H9 (cell line): Measurements from ENCODE around the gene PHAF1. TPM values are rescaled to one million over a fixed set of nuclear protein-coding genes. Genes with fewer than 3 reads are reported as not detected.

Experiments used
- DNase-seq: peaks from one replicate; pipeline ENCODE4 v3.0.0-alpha.2; 2017
- H2AFZ ChIP-seq: one replicate; pipeline ENCODE4 v1.6.1; 2013; ENCODE audit warnings: mild to moderate bottlenecking, low read length, control low read depth, moderate library complexity
- H2AK5ac ChIP-seq: 2 replicates; pipeline ENCODE4 v1.6.1; 2013; ENCODE audit warnings: low read length, control low read depth, mixed read lengths; ENCODE audit not compliant: insufficient read length
- H2BK120ac ChIP-seq: one replicate; pipeline ENCODE4 v1.6.1; 2013; ENCODE audit warnings: low read depth, mild to moderate bottlenecking, low read length, control low read depth, inconsistent platforms; ENCODE audit not compliant: poor library complexity, severe bottlenecking
- H2BK12ac ChIP-seq: 2 replicates; pipeline ENCODE4 v1.6.1; 2013; ENCODE audit warnings: low read length, control low read depth, mixed read lengths, low read depth; ENCODE audit not compliant: insufficient read length
- H2BK15ac ChIP-seq: 2 replicates; pipeline ENCODE4 v1.6.1; 2013; ENCODE audit warnings: low read depth, low read length, control low read depth
- H2BK20ac ChIP-seq: one replicate; pipeline ENCODE4 v1.6.1; 2013; ENCODE audit warnings: low read depth, mild to moderate bottlenecking, low read length, control low read depth, inconsistent platforms; ENCODE audit not compliant: poor library complexity, severe bottlenecking
- H2BK5ac ChIP-seq: 2 replicates; pipeline ENCODE4 v1.6.1; 2013; ENCODE audit warnings: low read length, control low read depth, mixed read lengths; ENCODE audit not compliant: insufficient read length
- H3K14ac ChIP-seq: 2 replicates; pipeline ENCODE4 v1.6.1; 2013; ENCODE audit warnings: low read length, control low read depth; ENCODE audit not compliant: insufficient read depth
- H3K18ac ChIP-seq: 2 replicates; pipeline ENCODE4 v1.6.1; 2013; ENCODE audit warnings: low read depth, mild to moderate bottlenecking, mixed read lengths, low read length, control low read depth; ENCODE audit not compliant: insufficient read length
- H3K23ac ChIP-seq: 2 replicates; pipeline ENCODE4 v1.6.1; 2013; ENCODE audit warnings: low read length, control low read depth, mixed read lengths, low read depth; ENCODE audit not compliant: insufficient read length
- H3K23me2 ChIP-seq: 2 replicates; pipeline ENCODE4 v1.6.1; 2013; ENCODE audit warnings: low read depth, mild to moderate bottlenecking, mixed read lengths, low read length, control low read depth; ENCODE audit not compliant: insufficient read length, poor library complexity, severe bottlenecking
- H3K27ac ChIP-seq: 2 replicates; pipeline ENCODE4 v1.5.1; 2013; ENCODE audit warnings: low read length, control low read depth, mixed read lengths, low read depth; ENCODE audit not compliant: insufficient read length
- H3K27me3 ChIP-seq: 2 replicates; pipeline ENCODE4 v1.6.1; 2013; ENCODE audit warnings: low read length, control low read depth, inconsistent platforms; ENCODE audit not compliant: insufficient read depth
- H3K4ac ChIP-seq: 2 replicates; pipeline ENCODE4 v1.6.1; 2013; ENCODE audit warnings: low read depth, mild to moderate bottlenecking, control low read depth, inconsistent platforms, low read length, moderate library complexity
- H3K4me1 ChIP-seq: 2 replicates; pipeline ENCODE4 v1.6.1; 2013; ENCODE audit warnings: low read length, control low read depth, inconsistent platforms; ENCODE audit not compliant: insufficient read depth
- H3K4me2 ChIP-seq: 2 replicates; pipeline ENCODE4 v1.6.1; 2013; ENCODE audit warnings: low read length, control low read depth, mixed read lengths; ENCODE audit not compliant: insufficient read length, insufficient read depth
- H3K56ac ChIP-seq: 2 replicates; pipeline ENCODE4 v1.6.1; 2013; ENCODE audit warnings: low read depth, mild to moderate bottlenecking, mixed read lengths, low read length, control low read depth; ENCODE audit not compliant: insufficient read length
- H3K79me1 ChIP-seq: 2 replicates; pipeline ENCODE4 v1.6.1; 2013; ENCODE audit warnings: low read depth, mild to moderate bottlenecking, moderate library complexity, low read length, control low read depth, inconsistent platforms; ENCODE audit not compliant: insufficient read depth, poor library complexity, severe bottlenecking
- H3K79me2 ChIP-seq: 2 replicates; pipeline ENCODE4 v1.6.1; 2013; ENCODE audit warnings: low read length, control low read depth, inconsistent platforms; ENCODE audit not compliant: insufficient read depth
- H3K9ac ChIP-seq: 2 replicates; pipeline ENCODE4 v1.6.1; 2013; ENCODE audit warnings: low read length, control low read depth, mixed read lengths; ENCODE audit not compliant: insufficient read length; ENCODE audit errors: extremely low read depth
- H3K9me3 ChIP-seq: one replicate; pipeline ENCODE4 v1.6.1; 2013; ENCODE audit warnings: low read depth, low read length, inconsistent platforms; ENCODE audit not compliant: control insufficient read depth
- H3T11ph ChIP-seq: one replicate; pipeline ENCODE4 v1.6.1; 2013; ENCODE audit warnings: mild to moderate bottlenecking, low read length, control low read depth, inconsistent platforms
- H4K20me1 ChIP-seq: one replicate; pipeline ENCODE4 v1.6.1; 2013; ENCODE audit not compliant: control insufficient read depth, insufficient read length, insufficient read depth
- H4K5ac ChIP-seq: 2 replicates; pipeline ENCODE4 v1.6.1; 2013; ENCODE audit warnings: low read depth, mild to moderate bottlenecking, mixed read lengths, low read length, control low read depth; ENCODE audit not compliant: insufficient read length
- H4K8ac ChIP-seq: replicated peaks from 2 replicates; pipeline ENCODE4 v1.6.1; 2013; ENCODE audit warnings: low read length, control low read depth, mixed read lengths, low read depth; ENCODE audit not compliant: insufficient read length
- H4K91ac ChIP-seq: 2 replicates; pipeline ENCODE4 v1.6.1; 2013; ENCODE audit warnings: low read depth, mild to moderate bottlenecking, moderate library complexity, mixed read lengths, low read length, control low read depth; ENCODE audit not compliant: insufficient read length
- H3K27ac Mint-ChIP-seq, 3 experiments: 2 replicates in 2 of 3; 3 replicates in 1 of 3; pipeline ENCODE4 v1.8.0; 2020 to 2021; ENCODE audit warnings: mixed read lengths in 3 of 3, mild to moderate bottlenecking in 1 of 3, moderate library complexity in 1 of 3
- H3K27me3 Mint-ChIP-seq: 2 replicates; pipeline ENCODE4 v1.8.0; 2021; ENCODE audit warnings: low read depth, mild to moderate bottlenecking, moderate library complexity, mixed read lengths
- H3K36me3 Mint-ChIP-seq, 3 experiments: 2 replicates in 2 of 3; 3 replicates in 1 of 3; pipeline ENCODE4 v1.8.0; 2020 to 2021; ENCODE audit warnings: low read depth in 3 of 3, mixed read lengths in 3 of 3; ENCODE audit not compliant: insufficient read depth in 1 of 3
- H3K4me1 Mint-ChIP-seq, 2 experiments: 2 replicates each; pipeline ENCODE4 v1.8.0; 2020; ENCODE audit warnings: mixed read lengths in 2 of 2
- H3K4me3 Mint-ChIP-seq, 2 experiments: 2 replicates in 1 of 2; 3 replicates in 1 of 2; pipeline ENCODE4 v1.8.0; 2020 to 2021; ENCODE audit warnings: mild to moderate bottlenecking in 2 of 2, mixed read lengths in 2 of 2, moderate library complexity in 1 of 2
- H3K9me3 Mint-ChIP-seq, 2 experiments: 2 replicates in 1 of 2; 3 replicates in 1 of 2; pipeline ENCODE4 v1.8.0; 2020; ENCODE audit warnings: mild to moderate bottlenecking in 2 of 2, mixed read lengths in 2 of 2, moderate library complexity in 1 of 2
- WGBS: extraction: QIAGEN DNeasy Blood & Tissue Kit; methylation state at CpG from one replicate; pipeline ENCODE4 v1.1.7; 2013; ENCODE audit warnings: missing lambda C conversion rate, low lambda C conversion rate, mixed read lengths; ENCODE audit not compliant: insufficient read length; ENCODE audit errors: extremely low coverage; 5-methylcytosine and 5-hydroxymethylcytosine counted together
- total RNA-seq: library from RNA; stranded (reverse); gene quantifications from 2 replicates; pipeline ENCODE4 v1.2.1, GENCODE V29; 2021
- TF ChIP-seq, protein P1 (sequence below): fragments of 200-600 bp; sonication (generic); conservative IDR thresholded peaks from 3 replicates; pipeline ENCODE4 v1.8.0; 2021; ENCODE audit warnings: antibody characterized with exemption, mild to moderate bottlenecking

PHAF1 gene
- total RNA-seq, 1 experiment from 2014 or later: 18.8 TPM

DNA sequence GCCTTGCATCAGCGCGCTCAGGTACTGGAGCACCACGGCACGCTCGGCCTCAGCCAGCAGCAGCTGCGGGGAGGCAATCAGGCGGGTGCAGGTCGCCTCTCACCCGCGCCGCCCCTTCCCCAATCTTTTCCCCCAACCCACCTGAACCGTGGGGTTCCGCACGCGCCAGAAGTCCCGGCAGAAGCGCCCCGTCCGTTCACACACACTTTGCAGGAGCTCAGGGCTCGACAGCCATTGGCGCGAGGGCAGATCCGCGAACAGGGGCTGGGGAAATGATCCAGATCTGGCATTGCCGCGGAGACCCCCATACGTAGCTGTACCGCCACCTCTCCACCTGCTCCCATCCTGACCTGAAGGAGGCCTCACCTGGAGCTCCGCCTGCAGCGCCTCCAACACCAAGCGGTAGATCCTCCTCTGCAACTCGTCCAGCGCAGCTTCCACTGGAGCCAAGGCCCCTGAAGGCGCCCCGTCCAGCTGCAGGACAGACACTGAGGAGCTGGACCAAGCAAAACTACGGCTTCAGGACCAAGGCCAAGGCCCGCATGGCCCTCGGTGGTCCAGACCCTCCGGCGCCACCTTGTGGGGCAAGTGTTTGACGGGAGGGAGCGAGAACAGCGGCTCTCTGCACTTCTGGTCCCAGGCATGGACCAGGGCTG, 75.4 kb downstream of the PHAF1 start:
- no peak overlapping the region for H2AFZ ChIP-seq
- H3K27me3 Mint-ChIP-seq: peaks cover 29% of the 10 kb centered on the region
- H4K8ac ChIP-seq: no peak overlapping the region
- no CpG with 5 or more reads among the region's 43 CpGs for WGBS
- H3K9me3 Mint-ChIP-seq: no peaks in the 10 kb centered on the region; a peak in 1 of 5 replicates
- no peak overlapping the region for H2BK5ac ChIP-seq
- no peak overlapping the region for H2BK120ac ChIP-seq
- H3K36me3 Mint-ChIP-seq: no peaks in the 10 kb centered on the region
- H2BK20ac ChIP-seq: no peak overlapping the region
- H3K27me3 ChIP-seq: peaks cover 4% of the 10 kb centered on the region; the same call in 1 of the 2 replicates
- no peak overlapping the region for H3K56ac ChIP-seq
- no peak overlapping the region for H3K4ac ChIP-seq
- H2AK5ac ChIP-seq: no peak overlapping the region
- no peak overlapping the region for H3K23ac ChIP-seq
- no peak overlapping the region for H3T11ph ChIP-seq
- H4K20me1 ChIP-seq: no peaks in the 10 kb centered on the region
- H3K27ac ChIP-seq: no peak overlapping the region
- peak; percentile 96 for DNase-seq
- no peak overlapping the region for H4K5ac ChIP-seq
- no peak overlapping the region for H3K27ac Mint-ChIP-seq
- peak overlapping the region; percentile 72 for H3K4me2 ChIP-seq
- no peaks in the 10 kb centered on the region for H3K79me1 ChIP-seq
- no peaks in the 10 kb centered on the region for H3K9me3 ChIP-seq
- H2BK15ac ChIP-seq: no peak overlapping the region
- H3K4me1 Mint-ChIP-seq: peaks cover 12 to 17% of the 10 kb centered on the region in 2 experiments
- H2BK12ac ChIP-seq: no peak overlapping the region
- H3K23me2 ChIP-seq: peaks cover 12% of the 10 kb centered on the region
- peaks cover 6% of the 10 kb centered on the region; the same call in 1 of the 2 replicates for H3K4me1 ChIP-seq
- H3K18ac ChIP-seq: no peak overlapping the region
- H3K9ac ChIP-seq: no peak overlapping the region
- no peak overlapping the region for H3K14ac ChIP-seq
- H3K79me2 ChIP-seq: no peaks in the 10 kb centered on the region
- peak overlapping the region; percentile 63 to 81 for H3K4me3 Mint-ChIP-seq
- no peak overlapping the region for H4K91ac ChIP-seq
- TF ChIP-seq, protein P1, sequence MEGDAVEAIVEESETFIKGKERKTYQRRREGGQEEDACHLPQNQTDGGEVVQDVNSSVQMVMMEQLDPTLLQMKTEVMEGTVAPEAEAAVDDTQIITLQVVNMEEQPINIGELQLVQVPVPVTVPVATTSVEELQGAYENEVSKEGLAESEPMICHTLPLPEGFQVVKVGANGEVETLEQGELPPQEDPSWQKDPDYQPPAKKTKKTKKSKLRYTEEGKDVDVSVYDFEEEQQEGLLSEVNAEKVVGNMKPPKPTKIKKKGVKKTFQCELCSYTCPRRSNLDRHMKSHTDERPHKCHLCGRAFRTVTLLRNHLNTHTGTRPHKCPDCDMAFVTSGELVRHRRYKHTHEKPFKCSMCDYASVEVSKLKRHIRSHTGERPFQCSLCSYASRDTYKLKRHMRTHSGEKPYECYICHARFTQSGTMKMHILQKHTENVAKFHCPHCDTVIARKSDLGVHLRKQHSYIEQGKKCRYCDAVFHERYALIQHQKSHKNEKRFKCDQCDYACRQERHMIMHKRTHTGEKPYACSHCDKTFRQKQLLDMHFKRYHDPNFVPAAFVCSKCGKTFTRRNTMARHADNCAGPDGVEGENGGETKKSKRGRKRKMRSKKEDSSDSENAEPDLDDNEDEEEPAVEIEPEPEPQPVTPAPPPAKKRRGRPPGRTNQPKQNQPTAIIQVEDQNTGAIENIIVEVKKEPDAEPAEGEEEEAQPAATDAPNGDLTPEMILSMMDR: peak; percentile 87
